IPS-15b (cell line): ENCODE results near the gene GPR107.

Source experiments
- H3K27me3 ChIP-seq: one replicate; pipeline ENCODE4 v1.6.1; 2013; ENCODE audit warnings: low read length; ENCODE audit not compliant: control insufficient read depth, insufficient read depth
- H3K36me3 ChIP-seq: one replicate; pipeline ENCODE4 v1.6.1; 2013; ENCODE audit warnings: low read length; ENCODE audit not compliant: control insufficient read depth, insufficient read depth
- H3K4me1 ChIP-seq: one replicate; pipeline ENCODE4 v1.6.1; 2013; ENCODE audit warnings: mild to moderate bottlenecking, low read length; ENCODE audit not compliant: control insufficient read depth, insufficient read depth
- H3K4me3 ChIP-seq: one replicate; pipeline ENCODE4 v1.5.1; 2013; ENCODE audit warnings: low read depth, low read length
- H3K9ac ChIP-seq: one replicate; pipeline ENCODE4 v1.6.1; 2013; ENCODE audit warnings: low read depth, mild to moderate bottlenecking, low read length
- H3K9me3 ChIP-seq: one replicate; pipeline ENCODE4 v1.6.1; 2013; ENCODE audit warnings: mild to moderate bottlenecking, low read length; ENCODE audit not compliant: control insufficient read depth, insufficient read depth

The GPR107 gene

DNA sequence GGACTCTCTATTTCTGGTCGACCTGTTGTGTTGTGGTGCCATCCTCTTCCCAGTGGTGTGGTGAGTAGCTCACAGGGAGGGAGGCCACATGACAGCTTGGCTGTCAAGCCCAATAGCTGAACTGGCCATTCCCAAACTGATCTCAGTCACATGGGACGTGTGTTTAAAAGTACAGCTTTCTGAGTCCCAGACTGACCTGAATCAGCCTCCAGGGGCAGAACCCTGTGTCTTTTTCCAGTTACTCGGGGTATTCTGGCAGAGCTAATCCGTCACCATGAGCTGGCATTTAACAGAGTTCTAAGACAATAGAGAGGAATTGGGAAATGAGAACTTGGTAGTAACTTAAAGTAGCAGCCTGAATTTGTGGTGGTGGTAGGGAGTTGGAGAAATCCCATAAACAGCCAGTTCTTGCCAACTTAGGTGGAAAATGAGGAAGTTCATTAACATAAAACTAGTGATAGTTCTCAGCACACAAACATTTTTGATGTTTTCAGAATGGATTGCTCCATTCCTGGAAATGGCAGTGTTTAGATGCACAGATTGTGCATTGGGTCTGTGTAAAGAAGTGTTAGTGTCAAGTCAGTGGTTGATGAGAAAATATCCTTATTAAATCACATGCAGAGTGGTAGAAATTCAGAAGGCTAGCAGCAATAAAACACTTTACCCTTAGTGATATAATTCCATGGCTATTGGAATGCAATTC, 50.9 kb downstream of the GPR107 start:
- no peaks in the 10 kb centered on the region for H3K9me3 ChIP-seq
- no peak overlapping the region for H3K4me3 ChIP-seq
- H3K36me3 ChIP-seq = peaks cover 37% of the 10 kb centered on the region
- no peaks in the 10 kb centered on the region for H3K27me3 ChIP-seq
- no peaks in the 10 kb centered on the region for H3K4me1 ChIP-seq
- H3K9ac ChIP-seq = no peak overlapping the region

DNA sequence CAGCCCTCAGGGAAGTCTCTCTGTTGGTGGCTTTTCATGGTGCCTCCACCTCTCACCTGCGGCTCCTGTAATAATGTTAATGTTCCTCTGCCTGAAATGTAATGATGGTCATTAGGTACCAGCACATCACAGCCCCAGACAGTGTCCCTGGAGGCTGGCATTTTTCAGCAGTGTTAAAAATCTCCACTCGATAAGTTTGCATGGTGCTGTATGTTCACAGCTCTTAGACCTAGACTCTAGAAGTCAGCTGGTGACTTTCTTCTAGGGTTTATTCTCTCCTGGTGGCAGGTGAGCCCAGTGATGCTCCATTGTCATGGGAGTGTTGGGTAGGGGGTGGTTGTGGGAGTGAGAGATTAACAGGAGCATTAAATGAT, 53.1 kb downstream of the GPR107 start:
- Histone ChIP-seq H3K36me3 (peaks cover 22% of the 10 kb centered on the region), H3K9me3 (no peaks in the 10 kb centered on the region), H3K4me1 (no peaks in the 10 kb centered on the region), H3K9ac (no peak overlapping the region), H3K4me3 (no peak overlapping the region), H3K27me3 (no peaks in the 10 kb centered on the region)

DNA sequence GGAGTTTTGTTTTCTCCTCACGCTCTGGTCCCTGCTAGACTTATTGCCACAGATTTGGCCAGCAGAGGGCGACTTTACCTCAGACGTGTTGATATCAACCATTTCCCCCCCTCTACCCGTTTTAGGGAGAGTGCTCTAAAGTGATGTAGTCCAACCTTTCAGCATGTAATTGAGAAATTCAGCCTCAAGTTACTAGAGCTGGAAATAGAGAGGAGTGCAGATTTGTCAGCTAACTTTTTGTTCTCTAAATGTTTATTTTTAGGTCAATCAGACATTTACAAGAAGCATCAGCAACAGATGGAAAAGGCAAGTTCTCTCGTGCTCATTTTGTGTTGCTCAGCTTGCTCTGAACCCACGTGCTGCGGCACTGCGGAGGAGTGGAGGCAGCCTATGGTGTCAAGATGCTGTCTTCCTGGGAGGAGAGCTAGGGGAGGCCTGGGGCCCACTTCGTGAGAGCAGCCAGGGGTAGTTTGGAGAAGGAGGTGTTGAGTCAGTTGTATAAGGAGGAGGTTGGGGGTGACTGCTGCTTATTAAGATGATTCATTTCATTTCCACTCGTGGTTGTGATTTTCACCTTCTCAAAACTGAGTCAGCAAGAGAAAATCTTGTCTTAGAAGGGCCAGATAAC, 53.6 kb downstream of the GPR107 start:
- H3K9ac ChIP-seq = no peak overlapping the region
- peaks cover 20% of the 10 kb centered on the region for H3K36me3 ChIP-seq
- H3K4me1 ChIP-seq = no peaks in the 10 kb centered on the region
- no peak overlapping the region for H3K4me3 ChIP-seq
- H3K27me3 ChIP-seq = no peaks in the 10 kb centered on the region
- H3K9me3 ChIP-seq = no peaks in the 10 kb centered on the region

DNA sequence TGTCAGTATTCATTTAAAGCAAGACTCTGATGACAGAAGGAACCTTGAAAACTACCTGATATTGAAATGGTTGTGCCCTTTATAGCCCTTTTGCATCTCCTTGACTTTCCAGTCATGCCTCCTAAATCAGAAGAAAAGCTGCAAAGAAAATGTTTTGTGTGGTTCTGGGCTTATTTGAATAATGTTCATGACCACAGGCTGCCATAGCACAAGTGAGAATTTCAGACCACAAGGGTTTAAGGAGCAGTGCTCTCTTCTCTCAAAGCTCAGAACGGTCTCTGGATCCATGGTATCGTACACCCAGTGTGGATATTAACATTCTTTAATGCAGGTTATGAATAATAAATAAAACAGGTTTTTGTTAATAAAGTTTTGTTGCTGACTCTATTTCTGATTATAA, 54.2 kb downstream of the GPR107 start:
- Histone ChIP-seq H3K9ac (no peak overlapping the region), H3K9me3 (no peaks in the 10 kb centered on the region), H3K4me1 (no peaks in the 10 kb centered on the region), H3K4me3 (no peak overlapping the region), H3K36me3 (peaks cover 18% of the 10 kb centered on the region), H3K27me3 (no peaks in the 10 kb centered on the region)

DNA sequence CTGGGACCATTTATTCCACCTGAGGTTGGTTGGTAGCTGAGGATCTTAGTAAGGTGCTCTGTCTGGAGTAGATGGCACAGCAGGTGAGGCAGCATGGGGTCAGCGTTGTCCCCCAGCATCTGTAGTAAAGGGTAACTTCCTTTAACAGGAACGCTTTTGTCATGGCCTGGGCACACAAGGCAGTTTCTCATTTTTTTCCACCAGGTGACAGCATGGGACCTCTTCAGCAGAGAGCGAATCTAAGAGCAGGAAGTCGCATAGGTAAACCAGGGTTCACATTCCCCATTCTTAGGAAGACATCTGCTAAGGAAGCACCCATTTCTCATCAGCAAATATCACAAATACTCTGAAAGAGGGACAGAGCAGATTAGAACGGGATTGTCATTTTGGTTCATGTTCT, 56.5 kb downstream of the GPR107 start:
- H3K9me3 ChIP-seq = no peaks in the 10 kb centered on the region
- no peak overlapping the region for H3K4me3 ChIP-seq
- no peaks in the 10 kb centered on the region for H3K27me3 ChIP-seq
- H3K4me1 ChIP-seq = no peaks in the 10 kb centered on the region
- H3K36me3 ChIP-seq = peaks cover 5% of the 10 kb centered on the region
- no peak overlapping the region for H3K9ac ChIP-seq

DNA sequence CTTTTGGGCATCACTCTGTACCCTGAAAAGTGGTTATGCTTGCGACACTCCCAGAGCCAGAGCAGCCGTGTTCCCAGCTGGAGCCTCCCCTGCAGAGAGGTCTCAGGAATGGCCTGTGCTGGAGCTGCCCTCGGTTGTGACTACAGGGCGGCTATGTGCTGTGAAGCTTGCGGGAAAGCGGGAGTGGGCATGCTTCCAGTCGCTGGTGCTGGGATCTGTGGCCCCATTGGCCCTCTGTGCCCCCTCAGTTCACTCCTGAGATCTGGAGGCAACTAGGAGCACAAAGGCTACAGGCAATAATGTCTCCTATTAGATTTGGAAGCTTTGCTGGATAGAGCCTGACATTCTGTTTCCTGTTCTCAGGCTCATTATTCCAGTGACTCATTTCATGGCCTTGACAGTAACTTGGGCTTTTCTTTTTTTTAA, 56.9 kb downstream of the GPR107 start:
- no peaks in the 10 kb centered on the region for H3K27me3 ChIP-seq
- H3K9me3 ChIP-seq = no peaks in the 10 kb centered on the region
- peaks cover 5% of the 10 kb centered on the region for H3K36me3 ChIP-seq
- no peaks in the 10 kb centered on the region for H3K4me1 ChIP-seq
- H3K4me3 ChIP-seq = no peak overlapping the region
- no peak overlapping the region for H3K9ac ChIP-seq

DNA sequence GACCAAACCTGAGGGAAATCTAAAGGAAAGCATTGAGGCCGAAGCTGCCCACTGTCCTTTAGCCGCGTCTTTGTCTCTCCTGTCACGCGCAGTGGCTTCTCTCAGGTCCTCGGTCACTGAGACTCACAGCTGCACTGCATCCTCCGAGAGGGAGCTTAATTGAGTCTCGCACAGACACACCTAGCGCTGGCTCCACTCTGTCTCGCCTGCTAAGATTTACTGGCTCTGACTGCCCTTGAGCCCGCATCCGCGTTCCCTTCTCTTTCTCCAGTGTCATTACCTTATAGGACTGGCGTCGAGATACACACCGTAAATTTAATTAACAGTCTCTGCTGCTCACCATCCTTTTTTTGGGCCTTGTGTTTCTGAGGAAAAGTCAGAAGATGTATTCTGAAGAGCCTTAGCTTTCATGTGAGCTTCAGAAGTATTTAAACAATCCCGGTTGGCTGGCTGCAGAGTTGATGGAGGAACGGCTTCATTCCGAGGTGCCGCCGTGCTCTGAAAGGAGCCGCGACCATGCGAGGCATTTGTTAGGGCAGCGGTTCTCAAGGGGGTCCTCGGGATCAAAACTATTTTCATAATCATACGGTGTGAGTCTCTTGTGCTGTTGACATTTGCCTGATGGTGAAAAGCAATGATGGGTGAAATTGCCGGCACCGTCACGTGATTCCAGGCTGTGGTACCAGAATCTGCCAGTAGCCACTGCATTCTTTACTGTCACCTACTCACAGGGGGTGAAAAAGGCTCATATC, 58.3 kb downstream of the GPR107 start:
- H3K9ac ChIP-seq = no peak overlapping the region
- H3K27me3 ChIP-seq = no peaks in the 10 kb centered on the region
- H3K4me1 ChIP-seq = no peaks in the 10 kb centered on the region
- H3K4me3 ChIP-seq = no peak overlapping the region
- no peaks in the 10 kb centered on the region for H3K9me3 ChIP-seq
- H3K36me3 ChIP-seq = peaks cover 12% of the 10 kb centered on the region

DNA sequence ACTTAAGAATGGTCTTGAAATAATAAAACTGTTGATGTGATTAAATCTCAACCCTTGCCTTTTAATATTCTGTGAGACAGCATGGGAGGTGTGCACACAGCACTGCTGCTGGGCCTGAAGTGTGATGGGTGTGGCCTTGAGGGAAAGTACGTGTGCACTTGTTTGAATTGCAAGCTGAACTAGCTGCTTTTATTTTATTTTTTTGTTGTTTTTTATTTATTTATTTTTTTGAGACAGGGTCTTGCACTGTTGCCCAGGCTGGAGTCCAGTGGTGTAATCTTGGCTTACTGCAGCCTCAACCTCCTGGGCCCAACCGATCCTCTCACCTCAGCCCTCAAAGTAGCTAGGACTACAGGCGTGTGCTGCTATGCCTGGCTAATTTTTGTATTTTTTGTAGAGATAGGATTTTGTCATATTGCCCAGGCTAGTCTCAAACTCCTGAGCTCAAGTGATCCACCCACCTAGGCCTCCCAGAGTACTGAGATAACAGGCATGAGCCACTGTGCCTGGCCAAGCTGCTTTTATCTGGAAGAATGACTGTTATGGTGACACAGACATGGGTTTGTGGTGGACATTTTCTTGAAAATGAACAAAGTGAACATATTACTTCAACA, 58.9 kb downstream of the GPR107 start:
- H3K9me3 ChIP-seq = no peaks in the 10 kb centered on the region
- peaks cover 12% of the 10 kb centered on the region for H3K36me3 ChIP-seq
- no peak overlapping the region for H3K9ac ChIP-seq
- H3K4me1 ChIP-seq = no peaks in the 10 kb centered on the region
- no peak overlapping the region for H3K4me3 ChIP-seq
- no peaks in the 10 kb centered on the region for H3K27me3 ChIP-seq

DNA sequence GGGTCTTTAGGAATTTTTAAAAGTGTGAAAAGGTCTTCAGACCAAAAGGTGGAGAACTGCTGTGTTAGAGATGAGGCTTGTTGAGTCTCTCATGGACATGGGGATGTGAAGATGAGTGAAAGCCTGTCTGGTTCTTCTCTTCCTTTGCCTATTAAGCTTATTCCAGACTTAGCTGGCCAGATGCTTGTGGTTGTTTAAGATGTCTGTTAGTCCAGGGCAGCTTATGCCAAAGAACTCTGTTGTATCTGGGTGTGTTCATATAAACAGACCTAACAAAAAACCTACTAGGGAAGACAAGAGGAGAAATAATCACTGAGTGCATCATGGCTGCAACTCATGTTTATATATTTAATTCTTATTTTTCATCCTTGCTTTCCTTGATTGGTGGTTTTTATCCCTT, 61.0 kb downstream of the GPR107 start:
- H3K4me3 ChIP-seq = no peak overlapping the region
- peaks cover 18% of the 10 kb centered on the region for H3K36me3 ChIP-seq
- no peak overlapping the region for H3K9ac ChIP-seq
- peaks cover 3% of the 10 kb centered on the region for H3K4me1 ChIP-seq
- no peaks in the 10 kb centered on the region for H3K9me3 ChIP-seq
- H3K27me3 ChIP-seq = no peaks in the 10 kb centered on the region

DNA sequence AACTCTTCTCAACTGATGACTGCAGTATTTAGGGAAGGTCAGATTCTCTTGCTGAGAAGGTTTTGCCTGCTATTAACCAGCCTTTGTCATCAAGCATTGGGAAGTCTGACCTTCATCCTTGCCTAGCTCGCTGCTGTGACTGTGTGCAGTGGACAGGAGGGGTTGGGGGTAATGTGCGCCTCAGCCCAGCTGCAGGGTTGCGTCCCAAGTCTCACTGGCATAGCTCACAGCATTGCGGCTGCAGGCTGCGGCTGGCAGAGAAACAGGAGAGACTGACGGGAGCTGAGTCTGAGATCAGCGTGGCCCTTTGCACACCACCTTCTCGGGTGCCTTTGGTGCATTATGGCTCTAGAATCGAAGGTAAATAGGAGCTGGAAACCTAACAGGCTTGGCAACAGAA, 62.6 kb downstream of the GPR107 start:
- Histone ChIP-seq H3K27me3 (no peaks in the 10 kb centered on the region), H3K4me1 (peaks cover 3% of the 10 kb centered on the region), H3K36me3 (peaks cover 19% of the 10 kb centered on the region), H3K9ac (no peak overlapping the region), H3K4me3 (no peak overlapping the region), H3K9me3 (no peaks in the 10 kb centered on the region)

DNA sequence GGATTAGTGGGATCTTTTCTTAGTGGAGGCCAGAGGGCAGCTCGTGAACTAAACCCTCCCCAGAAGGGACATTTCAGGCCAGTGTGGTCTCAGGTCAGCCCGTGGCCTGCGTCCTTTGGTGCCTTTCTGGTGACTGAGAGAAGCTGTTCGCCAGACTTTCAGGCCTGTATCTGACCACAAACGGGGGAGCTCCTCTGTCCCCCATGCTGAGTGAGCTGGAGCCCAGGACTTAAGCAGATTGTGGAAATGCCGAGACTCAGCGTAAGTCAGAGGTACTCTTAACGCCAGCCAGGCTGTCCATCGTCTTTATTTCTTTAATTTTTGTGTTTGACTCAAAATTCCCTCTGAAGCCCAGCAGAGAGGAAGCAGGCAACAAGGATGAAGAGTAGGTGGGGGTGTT, 63.7 kb downstream of the GPR107 start:
- Histone ChIP-seq H3K36me3 (peaks cover 19% of the 10 kb centered on the region), H3K9ac (peak overlapping the region; percentile 65), H3K4me3 (no peak overlapping the region)

More for the DNA sequence above, 63.7 kb downstream of the GPR107 start:
- H3K9me3 ChIP-seq = no peaks in the 10 kb centered on the region
- peaks cover 3% of the 10 kb centered on the region for H3K4me1 ChIP-seq
- no peaks in the 10 kb centered on the region for H3K27me3 ChIP-seq
